ENCODE data around the gene AVPI1.
"Not testable (repeated sequence)": the region's sequence is repeated elsewhere in the genome, so short reads cannot be mapped to it uniquely, and the experiment has no call there.

The AVPI1 gene

DNA sequence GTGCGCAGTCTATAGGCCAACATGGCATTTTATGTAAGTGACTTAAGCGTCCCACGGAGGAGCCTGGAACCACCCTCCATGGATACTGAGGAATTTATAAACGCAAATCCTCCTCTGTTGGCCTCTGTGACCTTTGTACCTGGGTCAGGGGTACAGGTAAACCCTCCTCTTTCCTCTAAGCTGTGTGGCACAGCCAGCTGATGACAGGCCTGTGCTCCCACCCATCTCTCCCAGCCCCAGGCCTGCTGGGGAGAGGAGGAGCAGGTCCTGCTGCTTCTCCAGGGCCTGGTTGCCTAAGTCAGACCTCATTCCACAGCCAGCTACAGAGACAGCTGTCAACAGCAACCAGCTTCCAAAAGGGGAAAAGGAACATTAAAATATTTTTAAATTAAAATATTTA lies 5.0 kb downstream of the AVPI1 start:
- DNase-seq (ENCODE audit: low spot score) = no peak

- no peak for DNase-seq (ENCODE audit: low spot score)
These were observed 7.4 kb downstream of the AVPI1 start for GRCh38 chr10:97679594-97679993.

DNA sequence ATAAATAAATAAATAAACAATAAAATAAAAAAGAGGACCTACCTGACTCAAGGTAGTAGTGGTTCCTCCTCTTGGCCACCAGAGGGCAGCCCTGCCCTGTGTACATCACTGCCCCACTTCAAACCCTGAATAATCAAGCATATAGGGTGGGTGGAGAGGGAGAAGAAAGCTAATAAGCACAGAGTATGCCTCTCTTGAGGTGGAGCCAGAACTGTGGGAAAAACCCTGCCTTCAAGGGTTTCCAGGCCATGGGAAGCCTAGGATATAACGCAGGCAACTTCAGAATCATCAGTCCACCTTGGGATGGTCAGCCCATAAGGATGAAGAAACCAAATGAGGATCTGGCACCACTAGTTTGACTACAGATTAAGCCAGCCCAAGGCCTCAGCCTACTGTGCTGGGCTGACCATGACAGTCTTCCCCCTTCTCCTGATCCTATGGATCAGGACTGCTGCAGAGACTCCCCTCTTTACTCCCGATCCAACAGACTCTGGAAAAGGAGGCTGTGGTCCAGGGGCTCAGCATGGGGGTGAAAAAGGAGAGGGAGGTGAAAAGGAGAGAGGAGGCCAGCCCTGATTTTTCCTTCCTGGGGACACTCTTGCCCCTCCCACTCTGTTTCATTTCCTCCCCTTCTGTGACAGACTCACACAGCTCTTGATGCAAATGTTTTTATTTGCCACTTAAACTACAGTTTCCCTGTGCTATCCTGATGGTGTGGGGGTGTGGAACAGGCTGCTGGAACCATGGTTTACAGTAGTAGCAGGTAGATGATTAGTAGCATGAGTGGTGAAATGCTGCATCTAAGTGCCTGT lies 10.1 kb downstream of the AVPI1 start:
- peak; percentile 73 for DNase-seq (ENCODE audit: low spot score)

- DNase-seq (ENCODE audit: low spot score) = no peak
These were observed 11.8 kb downstream of the AVPI1 start for GRCh38 chr10:97675222-97675621.

GRCh38 chr10:97673736-97674525 lies 13.1 kb downstream of the AVPI1 start:
- DNase-seq (ENCODE audit: low spot score) = no peak

DNA sequence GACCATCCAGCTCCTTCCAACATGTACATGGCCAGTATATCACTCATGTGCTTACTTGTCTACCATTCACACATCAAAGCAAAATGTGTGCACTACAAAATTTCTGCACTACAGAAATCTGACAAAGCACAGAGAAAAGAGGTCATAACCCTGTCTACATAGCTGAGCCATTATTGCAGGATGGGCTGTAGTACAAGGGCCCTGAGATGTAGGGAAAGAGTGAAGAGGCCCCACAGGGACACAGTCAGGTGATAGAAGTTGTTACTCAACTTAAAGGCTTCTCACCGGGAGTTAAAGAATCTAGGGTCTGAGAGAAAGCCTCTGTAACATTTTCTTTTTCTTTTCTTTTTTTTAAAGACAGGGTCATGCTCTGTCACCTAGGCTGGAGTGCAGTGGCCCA lies 17.5 kb downstream of the AVPI1 start:
- no peak for DNase-seq (ENCODE audit: low spot score)

DNA sequence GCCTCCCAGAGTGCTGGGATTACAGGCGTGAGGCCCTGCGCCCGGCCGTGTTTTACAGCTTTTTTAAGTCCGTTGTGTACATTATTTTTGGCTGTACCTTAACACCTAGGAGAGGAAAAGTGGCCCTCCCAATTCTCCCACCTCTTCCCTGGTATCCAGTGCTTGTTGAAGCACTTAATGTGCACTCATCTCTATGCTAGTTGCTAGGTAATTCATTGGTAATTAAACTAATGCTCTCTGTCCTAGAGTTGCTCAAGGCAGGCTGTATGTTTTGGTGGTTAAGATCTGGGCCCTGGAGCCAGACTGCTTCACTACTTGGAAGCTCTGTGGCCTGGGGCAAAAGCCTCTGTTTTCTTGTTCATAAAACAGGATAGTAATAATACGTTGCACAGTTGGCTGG lies 19.6 kb downstream of the AVPI1 start:
- DNase-seq (ENCODE audit: low spot score) = no peak

DNA sequence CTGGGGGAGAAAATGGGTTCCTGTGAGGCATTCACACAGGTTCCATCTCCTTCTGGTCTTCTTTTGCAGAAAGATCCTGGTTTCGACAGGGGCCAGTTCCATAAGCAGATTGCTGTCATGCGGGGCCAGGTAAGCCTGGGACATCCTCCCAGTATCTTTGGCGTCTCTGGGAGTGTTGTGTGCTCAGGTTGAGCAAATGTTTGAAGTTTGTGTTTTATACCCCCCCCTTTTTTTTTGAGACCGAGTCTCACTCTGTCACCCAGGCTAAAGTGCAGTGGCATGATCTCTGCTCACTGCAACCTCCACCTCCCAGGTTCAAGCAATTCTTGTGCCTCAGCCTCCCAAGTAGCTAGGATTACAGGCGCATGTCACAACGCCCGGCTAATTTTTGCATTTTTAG lies 20.0 kb downstream of the AVPI1 start:
- no peak for DNase-seq (ENCODE audit: low spot score)

GRCh38 chr10:97664282-97664850 lies 22.7 kb downstream of the AVPI1 start:
- DNase-seq (ENCODE audit: low spot score) = no peak

GRCh38 chr10:97659589-97659988 lies 27.5 kb downstream of the AVPI1 start:
- DNase-seq (ENCODE audit: low spot score) = no peak

- no peak for DNase-seq (ENCODE audit: low spot score)
These were observed 30.3 kb downstream of the AVPI1 start for GRCh38 chr10:97656777-97657176.

GRCh38 chr10:97651773-97652172 lies 35.3 kb downstream of the AVPI1 start:
- DNase-seq (ENCODE audit: low spot score) = no peak

GRCh38 chr10:97650726-97651125 lies 36.3 kb downstream of the AVPI1 start:
- DNase-seq (ENCODE audit: low spot score) = no peak

DNA sequence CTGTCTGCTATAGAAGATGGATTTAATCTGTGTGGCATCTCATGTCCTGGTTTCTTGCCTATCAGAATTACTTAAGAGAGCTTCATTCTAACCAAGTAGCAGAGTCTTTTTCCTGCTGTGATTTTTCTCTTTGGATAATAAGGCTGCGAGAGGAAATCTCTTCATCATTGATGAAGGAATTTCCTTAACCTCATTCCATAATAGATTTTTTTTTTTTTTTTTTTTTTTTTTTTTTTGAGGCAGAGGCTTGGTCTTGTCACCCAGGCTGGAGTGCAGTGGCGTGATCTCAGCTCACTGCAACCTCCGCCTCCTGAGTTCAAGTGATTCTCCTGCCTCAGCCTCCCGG lies 37.7 kb downstream of the AVPI1 start:
- not testable (repeated sequence) for DNase-seq (ENCODE audit: low spot score)

DNA sequence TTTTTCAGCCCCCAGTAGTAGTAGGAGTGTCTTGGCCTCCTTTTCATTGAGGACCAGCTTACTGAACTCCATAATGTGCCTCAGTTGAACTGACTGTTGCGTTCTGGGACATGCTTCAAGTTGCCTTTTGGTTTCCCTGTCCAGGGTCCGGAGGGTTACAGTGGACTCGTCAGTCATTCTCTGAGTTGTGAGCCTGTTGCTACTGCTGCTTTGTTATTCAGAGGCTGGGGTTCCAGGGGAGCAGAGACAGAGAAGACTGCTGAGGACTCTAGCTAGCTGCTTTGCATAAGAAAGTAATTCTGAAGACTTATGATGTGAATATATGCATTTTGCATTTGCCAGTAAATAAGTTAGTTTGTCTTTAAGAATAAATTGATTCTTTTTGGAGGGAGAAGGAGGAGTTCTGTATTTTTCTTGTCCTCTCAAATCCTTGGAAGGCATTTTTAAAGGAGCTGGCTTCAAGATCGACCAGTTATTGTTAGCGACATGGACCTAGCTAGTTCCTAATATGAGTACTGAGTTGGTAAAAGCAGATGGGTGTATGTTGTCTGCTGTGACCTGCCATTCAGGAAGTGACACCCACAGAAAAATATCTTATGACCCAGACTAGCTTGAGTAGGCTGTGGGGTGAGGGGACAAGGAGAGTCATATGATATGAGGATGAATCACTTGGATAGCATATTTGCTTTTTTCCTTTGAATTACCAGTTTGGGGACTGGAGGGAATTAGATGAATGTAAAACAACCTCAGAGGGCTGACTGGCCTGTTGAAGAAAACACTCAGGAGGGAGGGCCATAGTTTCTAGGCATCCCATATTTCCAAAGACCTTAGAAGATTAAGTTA lies 38.3 kb downstream of the AVPI1 start:
- peak; percentile 24 for DNase-seq (ENCODE audit: low spot score)

DNA sequence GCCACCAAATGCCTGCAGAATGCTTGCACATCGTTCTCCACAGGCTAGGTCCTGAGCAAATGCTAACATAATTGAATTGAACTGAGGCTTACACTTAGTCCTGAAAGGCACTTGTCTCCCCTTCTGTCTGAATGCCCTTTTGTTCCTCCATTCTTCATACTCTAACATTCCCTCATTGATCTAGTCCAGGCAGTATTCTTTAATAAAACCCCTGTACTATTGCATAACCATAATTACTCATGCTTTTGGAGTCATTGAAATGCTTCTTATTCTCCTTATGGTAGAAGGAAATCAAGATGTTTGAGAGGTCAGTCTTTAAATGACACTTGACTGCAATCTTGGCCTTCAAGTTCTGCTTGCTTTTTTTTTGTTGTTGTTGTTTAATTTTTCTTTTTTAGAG lies 39.5 kb downstream of the AVPI1 start:
- DNase-seq (ENCODE audit: low spot score) = no peak

GRCh38 chr10:97644936-97645335 lies 42.1 kb downstream of the AVPI1 start:
- DNase-seq (ENCODE audit: low spot score) = no peak

DNA sequence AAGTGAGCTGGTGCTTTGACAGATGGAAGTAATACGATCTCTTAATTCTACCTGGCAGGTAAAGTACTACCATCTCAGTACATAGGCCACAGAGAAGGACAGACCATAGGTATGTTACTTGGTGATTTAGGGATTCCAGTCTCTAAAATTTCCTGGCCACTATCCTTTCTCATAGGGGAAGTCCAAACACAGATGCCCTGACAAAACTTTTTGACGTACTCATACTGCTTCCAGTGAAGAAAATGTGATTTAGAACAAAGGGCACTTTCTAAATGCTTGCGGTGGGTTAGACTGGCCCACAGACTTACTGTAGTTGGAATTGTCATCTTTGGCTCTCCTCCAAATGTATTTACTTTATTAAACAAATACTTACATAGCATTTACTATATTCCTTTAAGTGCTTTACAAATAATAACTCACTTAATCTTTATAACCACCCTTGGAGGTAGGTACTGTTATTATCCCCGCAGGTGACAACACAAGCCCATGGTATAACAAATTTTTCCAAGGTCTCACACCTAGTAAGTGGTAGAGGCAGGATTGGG lies 43.5 kb downstream of the AVPI1 start:
- no peak for DNase-seq (ENCODE audit: low spot score)

- DNase-seq (ENCODE audit: low spot score) = not testable (repeated sequence)
These were observed 44.4 kb downstream of the AVPI1 start for GRCh38 chr10:97642471-97643159.

GRCh38 chr10:97640868-97641811 lies 45.9 kb downstream of the AVPI1 start:
- DNase-seq (ENCODE audit: low spot score) = peak; percentile 31
